ENCODE data around the gene FARP1.

FARP1 gene, protein sequence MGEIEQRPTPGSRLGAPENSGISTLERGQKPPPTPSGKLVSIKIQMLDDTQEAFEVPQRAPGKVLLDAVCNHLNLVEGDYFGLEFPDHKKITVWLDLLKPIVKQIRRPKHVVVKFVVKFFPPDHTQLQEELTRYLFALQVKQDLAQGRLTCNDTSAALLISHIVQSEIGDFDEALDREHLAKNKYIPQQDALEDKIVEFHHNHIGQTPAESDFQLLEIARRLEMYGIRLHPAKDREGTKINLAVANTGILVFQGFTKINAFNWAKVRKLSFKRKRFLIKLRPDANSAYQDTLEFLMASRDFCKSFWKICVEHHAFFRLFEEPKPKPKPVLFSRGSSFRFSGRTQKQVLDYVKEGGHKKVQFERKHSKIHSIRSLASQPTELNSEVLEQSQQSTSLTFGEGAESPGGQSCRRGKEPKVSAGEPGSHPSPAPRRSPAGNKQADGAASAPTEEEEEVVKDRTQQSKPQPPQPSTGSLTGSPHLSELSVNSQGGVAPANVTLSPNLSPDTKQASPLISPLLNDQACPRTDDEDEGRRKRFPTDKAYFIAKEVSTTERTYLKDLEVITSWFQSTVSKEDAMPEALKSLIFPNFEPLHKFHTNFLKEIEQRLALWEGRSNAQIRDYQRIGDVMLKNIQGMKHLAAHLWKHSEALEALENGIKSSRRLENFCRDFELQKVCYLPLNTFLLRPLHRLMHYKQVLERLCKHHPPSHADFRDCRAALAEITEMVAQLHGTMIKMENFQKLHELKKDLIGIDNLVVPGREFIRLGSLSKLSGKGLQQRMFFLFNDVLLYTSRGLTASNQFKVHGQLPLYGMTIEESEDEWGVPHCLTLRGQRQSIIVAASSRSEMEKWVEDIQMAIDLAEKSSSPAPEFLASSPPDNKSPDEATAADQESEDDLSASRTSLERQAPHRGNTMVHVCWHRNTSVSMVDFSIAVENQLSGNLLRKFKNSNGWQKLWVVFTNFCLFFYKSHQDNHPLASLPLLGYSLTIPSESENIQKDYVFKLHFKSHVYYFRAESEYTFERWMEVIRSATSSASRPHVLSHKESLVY

DNA sequence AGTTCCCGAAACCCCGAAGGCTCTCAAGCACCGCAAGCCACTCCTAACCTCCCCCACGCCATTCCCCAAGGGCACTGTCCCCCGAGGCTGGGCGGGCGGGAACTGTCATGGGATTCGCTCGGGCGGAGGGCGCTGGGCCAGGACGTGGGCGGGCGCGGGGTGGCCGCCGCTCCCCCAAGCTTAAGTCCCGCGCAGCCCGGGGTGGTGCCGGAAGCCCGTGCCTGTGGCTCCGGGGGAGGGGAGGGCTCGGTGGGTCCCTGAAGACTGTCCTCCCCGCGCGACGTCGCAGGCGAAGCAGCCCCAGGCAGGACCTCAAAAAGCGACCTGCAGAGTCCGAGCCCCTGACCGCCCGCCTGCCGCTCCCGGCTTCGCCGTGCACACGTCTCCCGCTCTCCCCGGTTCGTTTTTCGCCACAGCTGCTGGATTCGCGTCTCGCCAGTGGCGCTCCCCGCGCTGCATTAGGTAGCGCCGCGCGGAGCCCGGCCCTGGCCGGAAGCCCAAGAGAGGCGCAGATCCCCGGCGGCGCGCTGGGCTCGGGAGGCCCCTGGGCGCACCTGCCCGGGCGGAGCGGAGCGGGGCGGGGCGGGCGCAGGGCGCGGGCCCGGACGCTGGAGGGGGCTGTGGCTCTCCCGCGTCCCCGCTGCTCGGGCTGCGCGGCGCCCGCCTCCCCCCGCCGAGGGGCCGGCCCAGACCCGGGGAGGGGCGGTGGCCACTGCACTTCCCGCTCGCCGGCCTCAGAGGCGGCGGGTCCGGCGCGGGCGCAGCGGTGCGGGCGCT lies at the start of gene FARP1:
Gene FARP1 (plus strand): TSS at position 715 of the 777 bp plus-strand sequence. CDS start 70,149 bp downstream, outside the sequence.
- DNase-seq (ENCODE audit: low spot score) = no peak

DNA sequence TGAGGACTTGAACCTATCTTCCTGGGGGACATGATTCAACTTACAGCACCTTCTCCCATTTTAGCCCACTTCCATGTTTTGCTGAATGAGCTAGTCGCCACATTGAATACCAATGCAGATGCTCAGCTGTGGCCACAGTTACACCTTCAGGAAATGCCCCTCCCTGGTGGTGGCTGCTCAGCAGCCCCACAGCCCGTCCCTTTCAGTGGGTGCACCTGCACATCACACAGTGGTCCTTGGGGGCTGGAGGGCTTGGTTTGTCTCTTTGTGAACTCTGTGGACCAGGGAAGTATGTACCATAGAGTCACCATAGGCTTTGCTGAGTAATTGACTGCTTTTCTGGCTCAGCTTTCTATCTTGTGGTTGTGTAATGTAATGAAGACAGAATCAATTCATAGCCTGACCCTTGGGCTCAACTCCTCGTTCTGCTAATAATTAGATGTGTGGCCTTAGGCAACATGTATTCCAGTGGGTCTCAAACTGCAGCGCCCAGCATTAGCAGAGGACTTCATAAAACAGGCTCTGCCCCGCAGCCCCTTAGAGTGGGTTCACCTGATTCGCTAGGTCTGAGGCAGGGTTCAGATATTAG lies 48.1 kb upstream of the FARP1 start:
- no peak for DNase-seq (ENCODE audit: low spot score)

DNA sequence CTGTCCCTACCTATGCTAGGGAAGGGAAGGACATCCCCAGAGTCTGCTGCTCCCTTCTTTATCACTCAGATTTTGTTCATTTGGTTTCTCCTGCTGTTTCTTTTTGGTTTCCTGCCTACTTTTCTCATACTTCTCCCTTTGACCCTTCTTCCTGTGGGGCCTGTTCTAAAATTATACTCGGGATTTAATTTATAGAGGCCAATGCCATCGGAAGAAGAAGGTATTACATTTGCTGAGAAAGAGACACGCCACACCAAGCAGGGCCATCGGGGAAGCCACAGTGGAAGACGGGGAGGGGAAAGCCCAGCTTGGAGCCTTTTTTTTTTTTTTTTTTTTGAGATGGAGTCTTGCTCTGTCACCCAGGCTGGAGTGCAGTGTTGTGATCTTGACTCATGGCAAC lies 46.8 kb upstream of the FARP1 start:
- no peak for DNase-seq (ENCODE audit: low spot score)

DNA sequence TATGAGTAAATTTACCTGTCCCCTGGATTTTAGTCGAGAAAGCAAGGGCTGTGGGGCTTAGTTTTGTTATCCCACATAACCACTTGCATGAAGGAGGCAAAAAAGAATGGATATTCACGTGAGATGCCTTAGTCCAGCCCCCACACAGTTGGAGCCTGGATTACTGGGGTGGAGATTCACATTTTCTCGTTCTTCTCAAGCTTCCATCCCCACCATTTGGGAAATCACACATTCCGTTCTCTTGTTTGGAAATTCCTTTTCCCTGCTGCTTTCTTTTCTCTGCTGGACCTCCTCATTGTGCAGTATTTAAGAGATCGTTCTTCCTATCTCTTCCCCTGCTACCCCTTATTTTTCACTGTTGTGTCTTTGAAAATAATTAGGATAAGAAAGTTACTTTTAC lies 45.1 kb upstream of the FARP1 start:
- no peak for DNase-seq (ENCODE audit: low spot score)

DNA sequence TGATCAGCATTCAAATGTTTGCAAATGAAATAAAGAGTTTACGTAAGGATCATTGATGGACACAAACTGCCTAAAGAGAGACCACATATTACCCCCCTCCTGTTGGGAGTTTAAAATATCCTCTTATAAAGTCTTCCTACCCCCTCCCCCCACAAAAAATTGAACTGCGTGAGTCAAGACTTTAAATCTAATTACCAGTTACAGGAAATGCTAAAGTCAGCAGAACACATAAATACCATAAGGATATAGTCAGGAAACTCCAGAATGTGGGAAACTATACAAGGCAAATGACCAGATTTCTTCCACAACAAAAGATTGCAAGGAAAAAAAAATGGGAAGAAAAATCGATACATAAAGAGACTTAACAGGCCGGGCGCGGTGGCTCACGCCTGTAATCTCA lies 44.4 kb upstream of the FARP1 start:
- DNase-seq (ENCODE audit: low spot score) = no peak

DNA sequence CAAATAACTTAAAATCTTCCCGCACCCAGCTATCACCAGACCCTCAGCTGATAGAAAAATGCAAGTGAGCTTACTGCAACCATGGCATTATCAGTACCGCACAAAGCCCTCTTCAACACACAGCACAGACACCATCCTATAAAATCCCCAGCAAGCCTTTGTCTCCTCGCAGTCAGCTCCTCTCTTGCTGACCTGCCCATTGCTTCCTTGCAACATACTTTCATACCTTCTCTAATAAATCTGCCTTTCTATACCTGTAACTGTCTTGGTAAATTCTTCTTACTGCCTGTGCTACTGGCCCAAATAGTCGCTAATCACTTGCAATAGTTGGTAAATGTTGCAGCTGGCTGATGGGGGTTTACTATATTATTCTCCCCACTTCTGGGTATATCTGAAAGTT lies 43.3 kb upstream of the FARP1 start:
- no peak for DNase-seq (ENCODE audit: low spot score)

DNA sequence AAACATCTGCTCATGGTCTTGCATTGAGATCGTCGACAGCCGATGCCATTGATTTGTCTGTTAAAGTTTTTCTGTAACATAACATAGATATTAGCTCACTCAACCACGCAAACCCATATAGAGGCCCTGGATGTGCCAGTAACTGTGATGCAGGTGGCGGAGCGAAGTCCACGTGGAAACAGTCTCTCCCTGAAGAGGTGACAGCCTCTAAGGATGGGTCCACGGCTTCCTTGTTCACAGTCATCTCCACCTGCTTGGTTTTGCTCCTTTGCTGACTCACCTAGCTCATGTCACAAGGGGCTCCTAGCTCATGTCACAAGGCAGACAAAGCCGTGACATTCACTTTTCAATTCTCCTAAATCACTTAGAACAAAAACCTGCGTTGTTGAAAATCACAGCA lies 42.4 kb upstream of the FARP1 start:
- no peak for DNase-seq (ENCODE audit: low spot score)

DNA sequence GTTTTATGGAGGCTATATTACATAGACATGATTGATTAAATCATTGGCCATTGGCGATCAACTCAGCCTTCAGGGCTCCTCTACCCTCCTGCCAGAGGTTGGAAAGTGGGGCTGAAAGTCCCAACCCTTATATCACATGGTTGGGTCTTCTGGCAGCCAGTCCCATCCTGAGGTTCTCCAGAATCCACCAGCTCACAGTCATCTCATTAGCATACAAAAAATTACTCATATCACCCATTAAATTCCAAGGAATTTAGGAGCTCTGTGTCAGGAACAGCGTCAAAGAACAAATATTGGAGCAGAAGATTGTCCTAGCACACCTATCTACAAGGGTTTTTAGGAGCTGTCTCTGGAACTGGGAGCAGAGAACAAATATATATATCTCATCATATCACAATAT lies 39.4 kb upstream of the FARP1 start:
- DNase-seq (ENCODE audit: low spot score) = no peak

DNA sequence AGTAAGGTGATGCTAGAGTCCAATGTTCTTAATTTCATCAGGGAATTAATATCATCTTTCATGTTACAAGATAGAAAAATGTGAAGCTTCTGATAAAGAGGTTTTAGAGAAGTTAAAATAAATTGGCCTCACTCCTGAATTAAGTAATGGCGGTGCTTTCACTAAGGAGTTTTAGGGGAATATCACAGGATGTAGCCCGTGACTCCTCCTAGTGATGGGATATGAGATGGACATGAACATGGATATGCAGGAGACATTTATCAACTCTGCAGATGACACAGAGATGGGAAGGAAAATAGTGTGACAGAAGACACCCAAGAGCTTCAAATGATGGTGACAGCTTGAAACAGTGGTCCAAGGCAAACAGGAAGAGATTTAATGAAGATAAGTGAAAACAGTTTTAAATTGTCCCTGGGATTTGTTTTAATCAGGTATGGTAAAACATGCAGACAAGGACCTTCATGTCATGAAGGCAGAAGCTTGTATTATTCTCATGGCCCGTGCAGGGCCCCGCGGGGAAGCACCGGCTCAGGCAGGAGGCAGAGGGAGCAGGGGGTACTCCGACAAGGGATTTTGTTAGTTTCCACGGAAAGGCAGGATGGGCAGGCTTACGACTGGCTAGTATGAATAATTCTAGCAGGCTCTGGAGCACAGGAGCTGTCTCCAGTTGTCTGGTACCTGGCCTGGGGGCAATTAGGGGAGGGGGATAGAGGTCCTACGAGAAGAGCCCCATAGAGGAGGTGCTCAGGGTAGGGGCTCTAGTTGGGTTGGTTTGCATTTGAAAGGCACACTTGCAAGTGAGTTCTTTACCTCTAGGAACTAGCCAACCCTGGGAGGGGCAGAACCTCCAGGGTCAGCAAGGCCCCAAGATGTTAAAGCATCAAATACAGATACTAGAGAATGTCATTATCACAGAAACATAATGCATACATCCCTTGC lies 38.7 kb upstream of the FARP1 start:
- peak; percentile 19 for DNase-seq (ENCODE audit: low spot score)

DNA sequence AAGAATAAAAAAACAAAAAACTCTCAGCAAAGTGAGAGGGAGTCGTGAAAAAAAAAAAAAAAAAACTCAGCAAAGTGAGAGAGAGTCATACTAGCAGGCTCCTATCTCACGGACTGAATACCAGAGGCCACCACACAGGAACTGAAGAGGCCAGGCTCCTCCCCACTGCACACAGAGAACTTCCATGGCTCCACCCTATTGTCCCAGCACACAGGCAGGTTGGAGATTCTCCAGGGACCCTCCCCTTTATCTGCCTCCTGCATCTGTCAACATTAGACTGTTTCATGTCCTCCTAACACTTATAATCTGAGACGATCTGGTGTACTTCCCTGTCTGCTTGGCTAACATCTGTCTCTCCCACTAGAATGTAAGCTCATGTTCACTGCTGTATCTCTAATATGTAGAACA lies 37.0 kb upstream of the FARP1 start:
- no peak for DNase-seq (ENCODE audit: low spot score)

DNA sequence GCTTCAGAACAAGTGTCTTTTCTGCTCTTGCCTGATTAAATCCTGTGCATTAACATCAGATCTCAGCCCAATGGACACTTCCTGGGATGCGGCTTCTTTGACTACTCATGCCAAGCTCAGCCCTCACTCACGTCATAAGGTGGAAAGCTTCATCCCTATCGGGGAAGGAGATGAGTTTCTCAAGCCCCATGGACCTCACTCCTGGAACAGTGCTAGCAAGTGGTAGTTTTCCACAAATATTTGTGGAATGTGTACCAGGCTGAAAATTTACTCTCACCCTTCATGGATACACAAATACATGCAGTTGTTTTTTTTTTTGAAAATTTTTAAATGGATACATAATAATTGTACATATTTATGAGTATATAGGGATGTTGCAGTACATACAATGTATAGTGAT lies 34.6 kb upstream of the FARP1 start:
- no peak for DNase-seq (ENCODE audit: low spot score)

DNA sequence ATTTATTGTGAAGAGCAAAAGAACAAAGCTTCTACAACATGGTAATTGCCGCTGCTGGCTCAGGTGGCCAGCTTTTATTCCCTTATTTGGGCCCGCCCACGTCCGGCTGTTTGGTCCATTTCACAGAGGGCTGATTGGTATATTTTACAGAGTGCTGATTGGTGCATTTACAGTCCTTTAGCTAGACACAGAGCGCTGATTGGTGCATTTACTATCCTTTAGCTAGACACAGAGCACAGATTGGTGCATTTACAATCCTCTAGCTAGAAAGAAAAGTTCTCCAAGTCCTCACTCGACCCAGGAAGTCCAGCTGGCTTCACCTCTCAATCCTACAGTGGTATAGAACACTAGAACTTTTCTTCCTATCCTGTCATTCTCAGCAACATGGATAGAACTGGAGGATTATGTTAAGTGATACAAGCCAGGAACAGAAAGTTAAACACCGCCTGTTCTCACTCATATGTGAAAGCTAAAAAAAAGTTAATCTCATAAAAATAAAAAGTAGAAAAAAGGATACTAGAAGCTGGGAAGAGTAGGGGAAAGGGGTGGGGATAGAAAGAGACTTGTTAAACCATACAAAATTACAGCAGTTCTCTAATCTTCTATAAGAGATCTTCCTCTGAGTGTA lies 33.6 kb upstream of the FARP1 start:
- DNase-seq (ENCODE audit: low spot score) = no peak

DNA sequence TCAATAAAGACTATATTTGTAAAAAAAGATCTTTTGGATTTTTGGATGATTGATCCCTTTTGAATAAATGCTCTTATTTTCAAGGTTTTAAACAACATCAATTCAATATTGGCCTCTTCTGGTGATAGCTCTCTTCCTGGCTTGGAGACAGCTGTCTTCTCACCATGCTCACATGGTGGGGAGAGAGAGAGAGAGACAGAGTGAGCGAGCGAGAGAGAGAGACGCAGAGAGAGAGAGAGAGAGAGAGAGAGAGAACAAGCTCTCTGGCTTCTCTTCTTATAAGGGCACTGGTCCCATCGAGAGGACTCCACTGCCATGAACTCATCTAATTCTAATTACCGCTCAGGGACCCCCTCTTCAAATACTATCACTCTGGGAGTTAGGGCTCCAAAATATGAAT lies 32.1 kb upstream of the FARP1 start:
- DNase-seq (ENCODE audit: low spot score) = no peak

DNA sequence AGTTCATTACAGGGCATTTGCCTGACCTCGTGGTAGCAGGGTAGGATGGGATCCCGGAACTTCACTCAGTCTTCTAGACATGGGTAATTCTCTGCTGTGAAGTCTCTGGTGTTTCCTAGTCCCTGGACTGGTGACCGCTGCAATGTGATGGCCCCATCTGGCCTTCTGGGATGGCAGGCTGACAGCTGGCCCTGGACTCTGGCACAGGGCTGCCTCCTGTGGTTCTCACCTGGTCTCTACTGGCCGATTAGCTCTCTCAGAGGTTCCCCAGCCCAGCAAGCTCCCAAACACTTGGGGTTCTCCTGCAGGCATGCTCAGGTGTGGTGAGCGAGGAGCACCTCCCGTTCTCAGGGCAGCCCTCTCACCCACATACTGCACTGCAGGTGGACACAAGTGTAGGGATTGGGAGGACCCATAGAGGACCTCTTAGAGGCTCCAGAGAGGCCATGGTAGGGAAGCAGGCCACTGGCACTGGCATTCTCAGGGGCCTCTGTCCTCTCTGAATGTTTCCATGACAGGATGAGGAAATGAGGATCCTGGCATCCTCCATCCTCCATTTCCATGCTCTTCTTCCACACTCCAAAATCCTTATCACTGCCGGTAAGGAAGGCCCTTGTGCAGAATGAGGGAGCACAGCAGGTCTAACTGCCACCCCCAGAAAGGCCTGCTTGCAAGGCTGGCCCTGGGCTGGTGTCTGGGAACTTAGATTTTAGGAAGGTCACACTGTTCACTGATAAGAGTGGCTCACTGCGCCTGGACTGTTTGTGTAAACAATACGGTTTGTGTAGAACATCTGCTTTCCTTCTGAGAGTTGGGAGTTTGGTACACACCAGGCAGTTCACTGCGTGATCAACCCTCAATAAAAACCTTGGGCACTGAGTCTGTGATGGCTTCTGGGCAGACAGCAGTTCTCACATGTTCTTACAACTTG lies 31.5 kb upstream of the FARP1 start:
- no peak for DNase-seq (ENCODE audit: low spot score)

DNA sequence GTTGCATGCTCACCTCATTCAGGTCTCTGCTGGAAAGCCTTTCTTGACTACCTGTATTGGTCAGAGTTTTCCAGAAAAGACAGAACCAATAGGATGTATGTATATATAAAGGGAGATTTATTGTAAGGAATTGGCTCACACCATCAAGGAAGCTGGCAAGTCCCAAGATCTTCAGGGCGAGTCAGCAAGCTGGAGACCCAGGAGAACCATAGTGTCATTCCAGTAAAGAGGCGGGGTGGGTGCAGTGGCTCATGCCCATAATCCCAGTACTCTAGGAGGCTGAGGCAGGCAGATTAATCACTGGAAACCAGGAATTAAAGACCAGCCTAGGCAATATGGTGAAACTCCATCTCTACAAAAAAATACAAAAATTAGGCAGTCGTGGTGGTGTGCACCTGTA lies 30.4 kb upstream of the FARP1 start:
- DNase-seq (ENCODE audit: low spot score) = no peak

DNA sequence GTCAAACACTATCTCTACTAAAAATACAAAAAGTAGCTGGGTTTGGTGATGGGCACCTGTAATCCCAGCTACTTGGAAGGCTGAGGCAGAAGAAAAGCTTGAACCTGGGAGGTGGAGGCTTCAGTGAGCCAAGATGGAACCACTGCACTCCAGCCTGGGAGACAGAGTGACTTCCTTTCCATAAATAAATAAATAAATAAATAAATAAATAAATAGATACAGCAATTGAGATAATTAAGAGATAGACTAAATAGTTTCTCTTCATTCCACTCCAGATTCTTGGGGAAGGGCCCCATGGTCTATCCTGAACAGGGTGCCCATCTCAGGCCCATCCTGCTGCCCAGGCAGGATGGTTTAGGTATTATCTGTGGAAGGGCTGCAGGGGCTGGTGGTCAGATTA lies 24.0 kb upstream of the FARP1 start:
- no peak for DNase-seq (ENCODE audit: low spot score)

DNA sequence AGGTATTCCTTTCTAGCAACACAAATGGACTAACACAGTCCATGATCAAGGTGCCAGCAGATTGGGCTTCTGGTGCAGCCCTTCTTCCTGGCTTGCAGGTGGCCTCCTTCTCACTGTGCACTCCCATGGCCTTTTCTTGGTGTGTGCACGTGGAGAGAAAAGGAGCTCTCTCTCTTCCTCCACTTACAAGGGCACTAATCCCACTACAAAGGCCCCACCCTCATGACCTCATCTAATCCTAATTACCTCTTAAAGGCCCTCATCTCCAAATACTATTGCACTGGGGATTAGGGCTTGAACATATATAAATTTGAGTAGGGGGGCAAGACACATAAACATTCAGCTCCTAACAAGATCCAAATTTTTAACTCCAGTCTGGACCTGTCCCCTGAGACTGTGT lies 19.7 kb upstream of the FARP1 start:
- no peak for DNase-seq (ENCODE audit: low spot score)

DNA sequence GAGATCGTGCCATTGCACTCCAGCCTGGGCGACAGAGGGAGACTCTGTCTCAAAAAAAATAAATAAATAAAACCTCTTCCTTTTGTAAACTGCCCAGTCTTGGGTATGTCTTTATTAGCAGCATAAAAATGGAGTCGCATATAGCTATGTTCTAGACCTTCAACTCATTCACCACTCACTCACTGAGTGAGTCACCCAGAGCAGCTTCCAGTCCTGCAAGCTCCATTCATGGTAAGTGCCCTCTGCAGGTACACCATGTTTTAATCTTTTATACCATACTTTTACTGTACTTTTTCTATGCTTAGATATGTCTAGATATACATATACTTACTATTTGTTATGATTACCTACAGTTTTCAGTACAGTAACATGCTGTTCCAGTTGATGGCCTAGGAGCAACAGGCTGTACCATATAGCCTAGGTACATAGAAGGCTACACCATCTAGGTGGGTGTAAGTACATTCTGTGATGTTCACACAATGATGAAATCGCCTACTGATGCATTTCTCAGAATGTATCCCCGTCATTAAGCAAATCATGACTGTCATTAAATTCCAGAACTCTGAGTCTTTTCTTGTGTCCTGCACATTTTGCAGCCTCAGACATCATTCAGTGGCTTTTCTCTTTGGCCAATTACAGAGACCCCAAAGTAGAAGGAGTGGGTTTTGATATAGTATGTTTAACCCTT lies 13.7 kb upstream of the FARP1 start:
- no peak for DNase-seq (ENCODE audit: low spot score)

All from COLO829 (cell line).